RWPE2 (cell line): ENCODE results near the gene RPL19.

Experiments
- ATAC-seq: fragments of 200-7000 bp; cut with Tn5 transposase; 3 replicates; pipeline ENCODE4 v1.9.1; 2021; ENCODE audit warnings: low read depth
- DNase-seq: peaks from one replicate; pipeline ENCODE4 v3.0.0-alpha.2; 2020; ENCODE audit warnings: low spot score
- H3K27ac ChIP-seq: fragments of 450-650 bp; 2 replicates; pipeline ENCODE4 v1.5.1; 2017; ENCODE audit warnings: mild to moderate bottlenecking; ENCODE audit not compliant: poor library complexity, severe bottlenecking
- H3K27me3 ChIP-seq: fragments of 250-450 bp; sonication (Bioruptor Pico); 2 replicates; pipeline ENCODE4 v1.5.1; 2021; ENCODE audit warnings: mild to moderate bottlenecking, moderate library complexity; ENCODE audit not compliant: insufficient read depth, poor library complexity, severe bottlenecking
- H3K36me3 ChIP-seq: fragments of 250-450 bp; sonication (Bioruptor Pico); 2 replicates; pipeline ENCODE4 v1.5.1; 2020; ENCODE audit warnings: low read depth, mild to moderate bottlenecking, moderate library complexity
- H3K4me1 ChIP-seq: fragments of 250-450 bp; sonication (Bioruptor Pico); 2 replicates; pipeline ENCODE4 v1.5.1; 2021; ENCODE audit warnings: mild to moderate bottlenecking, moderate library complexity; ENCODE audit not compliant: insufficient read depth, poor library complexity, severe bottlenecking
- H3K4me3 ChIP-seq: fragments of 250-450 bp; sonication (Bioruptor Pico); 2 replicates; pipeline ENCODE4 v1.5.1; 2021; ENCODE audit warnings: mild to moderate bottlenecking, moderate library complexity; ENCODE audit not compliant: severe bottlenecking
- H3K9me3 ChIP-seq: fragments of 250-450 bp; sonication (Bioruptor Pico); 2 replicates; pipeline ENCODE4 v1.5.1; 2021; ENCODE audit warnings: mild to moderate bottlenecking, moderate library complexity; ENCODE audit not compliant: severe bottlenecking
- CTCF ChIP-seq: fragments of 450-650 bp; IDR thresholded peaks from one replicate; pipeline ENCODE4 v1.5.1; 2017; ENCODE audit warnings: mild to moderate bottlenecking, moderate library complexity; ENCODE audit not compliant: poor library complexity, severe bottlenecking

RPL19 gene

GRCh38 chr17:39195568-39196160 lies 4.4 kb upstream of the RPL19 start:
- no peaks in the 10 kb centered on the region for H3K9me3 ChIP-seq
- peak overlapping the region; percentile 78 for H3K27ac ChIP-seq
- TF ChIP-seq CTCF = no peak
- peaks cover 35% of the 10 kb centered on the region for H3K36me3 ChIP-seq
- no peaks in the 10 kb centered on the region for H3K27me3 ChIP-seq
- DNase-seq = no peak
- no peaks in the 10 kb centered on the region for H3K4me1 ChIP-seq
- peak overlapping the region; percentile 64 for H3K4me3 ChIP-seq
- peak; percentile 15; the same call in 2 of the 3 replicates for ATAC-seq

- Histone ChIP-seq H3K4me1 (peaks cover under 1% of the 10 kb centered on the region), H3K36me3 (peaks cover 35% of the 10 kb centered on the region), H3K27ac (peak overlapping the region; percentile 78), H3K9me3 (no peaks in the 10 kb centered on the region), H3K27me3 (no peaks in the 10 kb centered on the region), H3K4me3 (peak overlapping the region; percentile 64)
- no peak for DNase-seq
- no peak for TF ChIP-seq CTCF
- no peak for ATAC-seq
Observed at GRCh38 chr17:39196241-39196807, 3.8 kb upstream of the RPL19 start.

- Histone ChIP-seq H3K27me3 (no peaks in the 10 kb centered on the region), H3K4me1 (peaks cover 5% of the 10 kb centered on the region), H3K36me3 (peaks cover 37% of the 10 kb centered on the region), H3K9me3 (no peaks in the 10 kb centered on the region), H3K27ac (peak overlapping the region; percentile 78), H3K4me3 (peak overlapping the region; percentile 64)
- DNase-seq = no peak
- TF ChIP-seq CTCF = no peak
- peak; percentile 37 for ATAC-seq
Observed at GRCh38 chr17:39196808-39197291, 3.2 kb upstream of the RPL19 start.

GRCh38 chr17:39197380-39198185 lies 2.5 kb upstream of the RPL19 start, which contains the start of gene CACNB1:
Gene CACNB1, minus strand, starts transcription at chr17:39197669. Its CDS starts 174 bp downstream, at chr17:39197495.
- peaks cover 6% of the 10 kb centered on the region for H3K4me1 ChIP-seq
- H3K4me3 ChIP-seq = peak within 1 kb of the TSS; percentile 64
- H3K9me3 ChIP-seq = no peaks in the 10 kb centered on the region
- H3K27ac ChIP-seq = peak within 1 kb of the TSS; percentile 78
- TF ChIP-seq CTCF = no peak
- no peaks in the 10 kb centered on the region for H3K27me3 ChIP-seq
- H3K36me3 ChIP-seq = peaks cover 39% of the 10 kb centered on the region
- ATAC-seq (peak; percentile 77), DNase-seq (peak; percentile 83)
